Activated T-helper 17 cell treated with anti-CD3 and anti-CD28 coated beads, Interleukin-2, amount 50 U/mL, for 72 hours (primary cell): ENCODE data around the gene BDNF. TPM values are rescaled to one million over a fixed set of nuclear protein-coding genes. Genes with fewer than 3 reads are reported as not detected.

Source experiments
- ATAC-seq: fragments of 150-1000 bp; cut with Tn5 transposase; replicated peaks from 2 replicates; pipeline ENCODE4 v1.10.0; 2021; ENCODE audit warnings: mild to moderate bottlenecking, moderate library complexity
- H3K27ac Mint-ChIP-seq: one replicate; pipeline ENCODE4 v1.8.0; 2022; ENCODE audit warnings: mixed read lengths
- H3K27me3 Mint-ChIP-seq: one replicate; pipeline ENCODE4 v1.8.0; 2022; ENCODE audit warnings: mixed read lengths
- H3K36me3 Mint-ChIP-seq: one replicate; pipeline ENCODE4 v1.8.0; 2022; ENCODE audit warnings: low read depth, mild to moderate bottlenecking, mixed read lengths
- H3K4me1 Mint-ChIP-seq: one replicate; pipeline ENCODE4 v1.8.0; 2022; ENCODE audit warnings: mixed read lengths
- H3K4me3 Mint-ChIP-seq: one replicate; pipeline ENCODE4 v1.8.0; 2022; ENCODE audit warnings: mild to moderate bottlenecking, mixed read lengths
- H3K9me3 Mint-ChIP-seq: one replicate; pipeline ENCODE4 v1.8.0; 2022; ENCODE audit warnings: mixed read lengths
- total RNA-seq, 2 donors: library from RNA; stranded (reverse); gene quantifications; one replicate each; pipeline ENCODE4 v1.2.3, GENCODE V29; 2022

Gene BDNF
- total RNA-seq, 2 donors from 2014 or later = not detected

DNA sequence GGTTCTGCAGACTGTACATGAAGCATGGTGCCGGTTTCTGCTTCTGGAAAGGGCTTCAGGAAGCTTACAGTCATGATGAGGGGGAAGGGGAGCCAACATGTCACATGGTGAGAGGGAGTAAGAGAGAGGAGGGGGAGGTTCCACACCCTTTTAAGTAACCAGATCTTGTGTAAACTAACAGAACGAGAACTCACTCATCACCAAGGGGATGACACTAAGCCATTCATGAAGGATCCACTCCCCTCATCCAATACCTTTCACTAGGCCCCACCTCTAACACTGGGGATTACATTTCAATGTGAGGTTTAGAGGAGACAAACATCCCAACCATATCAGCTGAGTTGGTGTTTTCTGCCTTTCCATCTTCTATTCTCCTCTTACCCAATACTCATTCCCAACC lies 83.5 kb downstream of the BDNF start:
- H3K4me1 Mint-ChIP-seq = no peaks in the 10 kb centered on the region
- ATAC-seq = no peak
- no peaks in the 10 kb centered on the region for H3K36me3 Mint-ChIP-seq
- H3K4me3 Mint-ChIP-seq = no peak overlapping the region
- H3K9me3 Mint-ChIP-seq = no peaks in the 10 kb centered on the region
- no peak overlapping the region for H3K27ac Mint-ChIP-seq
- no peaks in the 10 kb centered on the region for H3K27me3 Mint-ChIP-seq

DNA sequence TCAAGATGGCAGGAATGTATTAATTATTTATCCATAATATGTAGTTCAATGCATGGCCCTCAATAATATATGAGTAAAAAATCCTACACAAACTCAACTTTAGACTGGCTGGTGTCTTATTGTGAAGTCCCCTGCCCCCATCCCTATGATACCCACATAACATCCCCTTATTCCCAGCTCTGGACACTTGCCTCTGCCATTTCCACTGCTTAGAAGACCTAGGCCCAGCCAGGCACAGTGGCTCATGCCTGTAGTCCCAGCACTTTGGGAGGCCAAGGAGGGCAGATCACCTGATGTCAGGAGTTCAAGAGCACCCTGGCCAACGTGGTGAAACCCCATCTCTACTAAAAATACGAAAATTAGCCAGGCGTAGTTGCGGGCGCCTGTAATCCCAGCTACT lies 84.4 kb downstream of the BDNF start:
- no peaks in the 10 kb centered on the region for H3K36me3 Mint-ChIP-seq

DNA sequence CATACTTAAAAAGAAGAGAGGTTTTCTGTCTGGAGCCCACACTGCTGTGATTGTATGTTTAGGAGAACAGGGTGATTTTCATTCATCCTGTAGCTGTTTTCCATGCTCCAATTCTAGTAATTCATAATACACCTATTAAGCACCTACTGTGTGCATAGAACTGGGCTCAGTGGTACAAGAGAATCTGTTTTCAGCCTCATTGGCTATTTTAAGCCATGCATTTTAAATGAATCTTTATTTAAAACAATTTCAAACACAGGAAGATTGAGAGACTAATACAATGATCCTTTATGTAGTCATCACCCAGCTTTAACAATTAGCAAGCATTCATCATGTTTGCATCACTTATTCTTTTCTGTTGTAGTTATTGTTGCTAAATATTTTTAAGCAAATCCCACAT lies 86.2 kb downstream of the BDNF start:
- Mint-ChIP-seq H3K27ac (no peak overlapping the region), H3K9me3 (no peaks in the 10 kb centered on the region), H3K36me3 (no peaks in the 10 kb centered on the region), H3K4me3 (no peak overlapping the region), H3K27me3 (no peaks in the 10 kb centered on the region), H3K4me1 (no peaks in the 10 kb centered on the region)
- ATAC-seq = no peak

More for the DNA sequence above, 84.4 kb downstream of the BDNF start:
- Mint-ChIP-seq H3K9me3 (no peaks in the 10 kb centered on the region), H3K4me3 (no peak overlapping the region), H3K27me3 (no peaks in the 10 kb centered on the region), H3K27ac (no peak overlapping the region), H3K4me1 (no peaks in the 10 kb centered on the region)
- ATAC-seq = no peak

DNA sequence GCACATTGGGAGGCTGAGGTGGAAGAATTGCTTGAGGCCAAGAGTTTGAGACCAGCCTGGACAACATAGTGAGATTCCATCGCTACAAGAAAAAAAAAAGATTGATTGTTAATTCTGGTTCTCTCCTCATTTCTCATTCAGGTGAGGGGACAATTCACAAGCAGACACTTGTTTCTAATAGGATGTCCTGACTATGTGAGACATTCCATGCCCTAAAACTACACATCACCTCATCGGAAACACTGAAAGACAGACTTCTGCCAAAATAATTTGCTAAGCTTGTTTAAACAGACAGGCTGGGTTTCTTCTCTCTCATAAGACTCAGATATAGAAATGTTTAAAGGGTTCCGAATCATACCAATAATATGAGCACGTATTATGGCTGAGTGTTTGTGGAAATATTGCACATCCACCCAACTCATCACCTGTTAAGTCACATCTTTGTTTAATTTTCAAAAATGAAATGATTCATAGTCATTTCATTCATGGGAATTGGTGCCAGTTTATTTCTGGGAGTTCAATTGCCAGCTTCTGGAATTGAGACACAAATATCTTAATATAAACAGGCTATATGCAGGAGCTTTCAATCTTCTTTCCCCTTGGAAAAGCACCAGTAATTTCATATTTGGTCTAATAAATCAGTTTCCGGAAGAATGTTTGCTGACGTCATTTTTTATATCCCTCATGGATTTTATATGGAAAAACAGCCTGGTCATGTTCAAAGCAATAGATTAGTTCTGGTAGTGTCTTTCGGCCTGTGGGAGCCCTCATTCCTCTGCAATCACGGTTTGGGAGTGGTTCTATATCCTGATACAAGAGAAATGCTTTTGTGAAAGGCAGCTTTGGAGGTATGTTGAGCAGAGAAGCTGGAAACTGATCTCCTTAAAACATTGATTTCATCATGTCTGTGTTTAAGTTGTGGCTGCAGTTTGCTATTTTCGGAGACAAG lies 87.0 kb downstream of the BDNF start:
- no peaks in the 10 kb centered on the region for H3K9me3 Mint-ChIP-seq
- H3K27ac Mint-ChIP-seq = no peak overlapping the region
- ATAC-seq = no peak
- no peaks in the 10 kb centered on the region for H3K36me3 Mint-ChIP-seq
- no peak overlapping the region for H3K4me3 Mint-ChIP-seq
- no peaks in the 10 kb centered on the region for H3K4me1 Mint-ChIP-seq
- no peaks in the 10 kb centered on the region for H3K27me3 Mint-ChIP-seq

- H3K36me3 Mint-ChIP-seq = no peaks in the 10 kb centered on the region
- ATAC-seq = no peak
- no peaks in the 10 kb centered on the region for H3K9me3 Mint-ChIP-seq
- no peak overlapping the region for H3K27ac Mint-ChIP-seq
- no peak overlapping the region for H3K4me3 Mint-ChIP-seq
- H3K27me3 Mint-ChIP-seq = no peaks in the 10 kb centered on the region
- H3K4me1 Mint-ChIP-seq = no peaks in the 10 kb centered on the region
Observed at GRCh38 chr11:27611947-27612455, 88.3 kb downstream of the BDNF start.

GRCh38 chr11:27611390-27611789 lies 88.9 kb downstream of the BDNF start:
- H3K9me3 Mint-ChIP-seq = no peaks in the 10 kb centered on the region
- no peak for ATAC-seq
- H3K27ac Mint-ChIP-seq = no peak overlapping the region
- no peaks in the 10 kb centered on the region for H3K4me1 Mint-ChIP-seq
- H3K4me3 Mint-ChIP-seq = no peak overlapping the region
- no peaks in the 10 kb centered on the region for H3K27me3 Mint-ChIP-seq
- H3K36me3 Mint-ChIP-seq = no peaks in the 10 kb centered on the region

DNA sequence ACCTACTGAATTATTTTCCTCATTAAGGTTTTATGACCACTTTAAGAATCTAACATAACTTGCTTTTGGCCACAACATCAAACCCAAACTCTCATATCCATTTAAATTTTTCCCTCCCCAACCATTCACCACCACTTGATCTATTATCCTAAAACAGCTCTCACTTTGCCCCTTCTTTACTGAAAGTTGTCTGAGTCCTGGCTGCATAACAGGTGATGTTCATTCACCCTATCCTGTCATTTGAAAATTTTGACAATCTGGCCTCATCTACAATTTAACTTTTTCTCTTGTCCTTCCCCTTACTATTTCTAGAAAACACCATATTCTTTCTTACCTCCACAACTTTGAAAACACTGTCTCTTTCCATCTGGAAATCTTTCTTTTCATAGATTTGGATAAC lies 89.3 kb downstream of the BDNF start:
- Mint-ChIP-seq H3K4me1 (no peaks in the 10 kb centered on the region), H3K4me3 (no peak overlapping the region), H3K27ac (no peak overlapping the region), H3K36me3 (no peaks in the 10 kb centered on the region), H3K9me3 (no peaks in the 10 kb centered on the region), H3K27me3 (no peaks in the 10 kb centered on the region)
- no peak for ATAC-seq

DNA sequence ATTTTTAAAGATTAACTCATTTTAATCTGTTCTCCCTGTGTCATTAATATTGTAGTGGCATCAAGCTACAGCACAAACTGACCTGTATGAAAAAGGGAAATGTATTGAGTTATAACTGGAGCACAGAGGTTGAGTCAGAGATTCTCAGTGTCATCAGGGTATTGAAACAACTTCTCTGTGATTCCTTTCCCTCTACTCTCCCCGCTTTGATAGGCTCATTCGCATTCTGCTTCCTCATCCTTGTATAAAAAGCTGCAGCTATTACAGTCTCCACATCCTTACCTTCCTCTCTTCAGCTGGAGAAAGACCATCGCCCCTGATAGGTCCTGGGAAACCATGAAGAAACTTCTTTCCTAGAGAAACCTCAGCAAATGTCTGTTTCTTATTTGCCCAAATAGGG lies 90.0 kb downstream of the BDNF start:
- no peaks in the 10 kb centered on the region for H3K27me3 Mint-ChIP-seq
- ATAC-seq = no peak
- no peaks in the 10 kb centered on the region for H3K36me3 Mint-ChIP-seq
- H3K9me3 Mint-ChIP-seq = no peaks in the 10 kb centered on the region
- no peak overlapping the region for H3K4me3 Mint-ChIP-seq
- no peaks in the 10 kb centered on the region for H3K4me1 Mint-ChIP-seq
- no peak overlapping the region for H3K27ac Mint-ChIP-seq

- ATAC-seq = no peak
- no peak overlapping the region for H3K27ac Mint-ChIP-seq
- no peaks in the 10 kb centered on the region for H3K36me3 Mint-ChIP-seq
- no peaks in the 10 kb centered on the region for H3K27me3 Mint-ChIP-seq
- no peak overlapping the region for H3K4me3 Mint-ChIP-seq
- no peaks in the 10 kb centered on the region for H3K4me1 Mint-ChIP-seq
- H3K9me3 Mint-ChIP-seq = no peaks in the 10 kb centered on the region
Observed at GRCh38 chr11:27608951-27609350, 91.3 kb downstream of the BDNF start.

DNA sequence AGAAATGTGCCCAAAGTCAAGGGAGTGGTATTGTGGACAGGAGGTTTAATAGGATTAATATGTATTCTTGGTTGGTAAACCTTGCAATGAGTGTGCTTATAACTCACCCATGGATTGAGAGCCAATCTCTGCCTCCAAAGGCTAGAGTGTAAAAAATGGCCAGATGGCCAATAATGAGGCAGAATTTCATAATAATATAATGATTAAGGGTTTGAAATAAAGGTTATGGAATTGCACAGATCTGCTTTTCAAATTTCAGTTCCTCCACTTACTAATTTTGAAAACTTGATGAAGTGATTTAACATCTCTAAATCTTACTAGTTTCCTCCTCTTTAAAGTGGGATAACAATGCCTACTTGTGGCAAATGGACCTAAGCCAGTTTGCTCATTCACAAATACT lies 94.8 kb downstream of the BDNF start:
- Mint-ChIP-seq H3K9me3 (peaks cover 3% of the 10 kb centered on the region), H3K27me3 (no peaks in the 10 kb centered on the region)

More for the DNA sequence above, 94.8 kb downstream of the BDNF start:
- Mint-ChIP-seq H3K4me3 (no peak overlapping the region), H3K27ac (no peak overlapping the region), H3K4me1 (no peaks in the 10 kb centered on the region), H3K36me3 (no peaks in the 10 kb centered on the region)
- ATAC-seq = no peak

Other genes with a start within 250 kb of the BDNF start
- 1 to 10 TPM in 1 of 2 donors, under 1 TPM in 1; 0.24 to 1.4 TPM for gene LGR4, start 227.7 kb downstream of the BDNF start, total RNA-seq
- 10 to 100 TPM; 19.8 to 24.7 TPM for gene LIN7C, start 193.7 kb downstream of the BDNF start, total RNA-seq